ENCODE results near the gene NINJ1. TPM values are rescaled to one million over a fixed set of nuclear protein-coding genes. Genes with fewer than 3 reads are reported as not detected.

The NINJ1 gene
- total and polyA plus RNA-seq, 3 donors from 2014 or later, result 99.3 to 152 (median 148) TPM

DNA sequence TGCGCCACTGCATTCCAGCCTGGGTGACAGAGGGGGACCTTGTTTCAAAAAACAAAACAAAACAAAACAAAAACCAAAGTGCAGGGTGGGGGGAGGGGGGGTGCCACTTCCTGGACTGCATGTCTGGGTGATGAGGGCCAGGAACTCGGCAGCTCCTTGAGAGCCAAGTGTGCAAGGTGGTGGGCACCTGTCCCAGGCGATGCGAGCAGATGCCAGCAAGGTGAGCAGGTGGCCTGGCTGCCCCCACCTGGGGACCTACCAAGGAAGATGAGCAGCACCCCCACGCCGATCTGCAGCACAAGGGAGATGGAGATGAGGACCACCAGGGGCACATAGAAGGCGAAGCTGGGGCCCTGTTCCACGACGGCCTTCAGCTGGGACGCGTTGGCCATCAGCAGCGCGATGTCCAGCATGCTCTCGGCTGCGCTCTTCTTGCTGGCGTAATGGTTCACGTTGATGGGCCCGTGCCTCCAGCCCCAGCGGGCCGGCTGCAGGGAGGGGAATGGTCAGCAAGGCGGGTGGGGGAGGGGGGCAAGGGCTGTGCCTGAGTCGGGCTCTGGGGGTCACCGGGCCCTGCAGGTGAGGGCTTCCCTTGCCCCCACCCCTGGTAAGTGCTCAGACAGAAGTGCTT, 7.8 kb downstream of the NINJ1 start:
- no peak overlapping the region for H3K4me3 ChIP-seq
- DNase-seq, result no peak
- peak overlapping the region; percentile 44 to 67 for H3K27ac ChIP-seq

DNA sequence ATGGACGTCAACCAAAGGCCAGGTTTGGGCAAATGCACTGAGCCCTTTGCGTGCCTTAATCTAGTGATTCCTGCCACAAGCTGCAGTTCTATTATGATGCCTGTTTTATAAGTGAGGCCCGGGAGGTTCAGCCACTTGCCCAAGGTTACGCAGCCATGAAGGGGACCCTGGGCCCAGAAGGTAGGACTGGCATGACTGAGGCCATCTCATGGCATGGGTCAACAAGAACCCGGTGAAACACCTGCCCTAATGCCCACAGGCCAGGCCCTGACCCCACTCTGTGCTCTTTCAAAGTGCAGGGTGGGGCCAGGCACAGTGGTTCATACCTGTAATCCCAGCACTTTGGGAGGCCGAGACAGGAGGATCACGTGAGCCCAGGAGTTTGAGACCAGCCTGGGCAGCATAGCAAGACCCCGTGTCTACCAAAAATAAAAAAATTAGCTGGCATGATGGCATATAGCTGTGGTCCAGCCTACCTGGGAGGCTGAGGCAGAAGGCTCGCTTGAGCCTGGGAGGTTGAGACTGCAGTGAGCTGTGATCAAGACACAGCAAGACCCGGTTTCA, 8.6 kb downstream of the NINJ1 start:
- Histone ChIP-seq H3K4me1 (peaks cover 48% of the 10 kb centered on the region), H3K9me3 (no peaks in the 10 kb centered on the region), H3K27me3 (no peaks in the 10 kb centered on the region), H3K36me3 (ENCODE audit: low read depth, missing control alignments) (no peaks in the 10 kb centered on the region), H3K4me3 (no peak overlapping the region), H3K27ac (no peak overlapping the region)
- WGBS, 2 donors, result 94 to 96% methylated on average over 9 to 10 of the region's 10 CpGs
- DNase-seq, result peak; percentile 10
- intact Hi-C loops (cut with DNase I; ENCODE audit: low total_unique reads), result no loop called here
- TF ChIP-seq, protein P1, sequence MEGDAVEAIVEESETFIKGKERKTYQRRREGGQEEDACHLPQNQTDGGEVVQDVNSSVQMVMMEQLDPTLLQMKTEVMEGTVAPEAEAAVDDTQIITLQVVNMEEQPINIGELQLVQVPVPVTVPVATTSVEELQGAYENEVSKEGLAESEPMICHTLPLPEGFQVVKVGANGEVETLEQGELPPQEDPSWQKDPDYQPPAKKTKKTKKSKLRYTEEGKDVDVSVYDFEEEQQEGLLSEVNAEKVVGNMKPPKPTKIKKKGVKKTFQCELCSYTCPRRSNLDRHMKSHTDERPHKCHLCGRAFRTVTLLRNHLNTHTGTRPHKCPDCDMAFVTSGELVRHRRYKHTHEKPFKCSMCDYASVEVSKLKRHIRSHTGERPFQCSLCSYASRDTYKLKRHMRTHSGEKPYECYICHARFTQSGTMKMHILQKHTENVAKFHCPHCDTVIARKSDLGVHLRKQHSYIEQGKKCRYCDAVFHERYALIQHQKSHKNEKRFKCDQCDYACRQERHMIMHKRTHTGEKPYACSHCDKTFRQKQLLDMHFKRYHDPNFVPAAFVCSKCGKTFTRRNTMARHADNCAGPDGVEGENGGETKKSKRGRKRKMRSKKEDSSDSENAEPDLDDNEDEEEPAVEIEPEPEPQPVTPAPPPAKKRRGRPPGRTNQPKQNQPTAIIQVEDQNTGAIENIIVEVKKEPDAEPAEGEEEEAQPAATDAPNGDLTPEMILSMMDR (IDR thresholded peaks at IDR 0.05), result no peak
- TF ChIP-seq POLR2A (IDR thresholded peaks at IDR 0.05), result no peak

More for the DNA sequence above, 7.8 kb downstream of the NINJ1 start:
- Histone ChIP-seq H3K27me3 (no peaks in the 10 kb centered on the region), H3K36me3 (ENCODE audit: low read depth, missing control alignments) (no peaks in the 10 kb centered on the region), H3K4me1 (peaks cover 50% of the 10 kb centered on the region), H3K9me3 (no peaks in the 10 kb centered on the region)
- TF ChIP-seq POLR2A (IDR thresholded peaks at IDR 0.05), result no peak
- TF ChIP-seq, protein P1 (IDR thresholded peaks at IDR 0.05), result no peak
- 84 to 87% methylated on average over 17 to 23 of the region's 23 CpGs for WGBS, 2 donors
- intact Hi-C loops (cut with DNase I; ENCODE audit: low total_unique reads), result no loop called here

DNA sequence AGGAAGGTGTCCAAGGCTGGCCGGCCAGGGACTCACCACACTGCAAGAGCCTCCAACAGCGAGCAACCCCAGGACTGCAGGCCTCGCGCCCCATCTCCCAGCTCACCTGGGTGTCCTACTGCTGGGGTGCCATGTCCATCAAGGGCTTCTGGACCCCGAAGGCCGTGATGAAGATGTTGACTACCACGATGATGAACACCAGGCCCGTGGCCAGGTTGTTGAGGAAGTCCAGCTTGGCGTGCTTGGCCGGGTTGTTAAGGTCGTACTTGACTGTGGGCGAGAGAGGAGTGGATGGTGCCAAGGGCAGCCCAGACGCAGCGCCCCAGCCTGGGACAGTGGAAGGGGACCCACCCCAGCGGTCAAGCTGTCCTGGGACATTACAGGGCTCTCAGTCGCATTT, 9.3 kb downstream of the NINJ1 start:
- H3K27me3 ChIP-seq, result no peaks in the 10 kb centered on the region
- H3K4me3 ChIP-seq, result no peak overlapping the region
- peak; percentile 12 for DNase-seq
- WGBS, 2 donors, result 91 to 94% methylated on average over 13 to 16 of the region's 16 CpGs
- peaks cover 48% of the 10 kb centered on the region for H3K4me1 ChIP-seq
- no peaks in the 10 kb centered on the region for H3K36me3 ChIP-seq (ENCODE audit: low read depth, missing control alignments)
- H3K9me3 ChIP-seq, result no peaks in the 10 kb centered on the region
- no peak for TF ChIP-seq POLR2A (IDR thresholded peaks at IDR 0.05)
- TF ChIP-seq, protein P1 (IDR thresholded peaks at IDR 0.05), result no peak
- H3K27ac ChIP-seq, result no peak overlapping the region
- intact Hi-C loops (cut with DNase I; ENCODE audit: low total_unique reads), result no loop called here

DNA sequence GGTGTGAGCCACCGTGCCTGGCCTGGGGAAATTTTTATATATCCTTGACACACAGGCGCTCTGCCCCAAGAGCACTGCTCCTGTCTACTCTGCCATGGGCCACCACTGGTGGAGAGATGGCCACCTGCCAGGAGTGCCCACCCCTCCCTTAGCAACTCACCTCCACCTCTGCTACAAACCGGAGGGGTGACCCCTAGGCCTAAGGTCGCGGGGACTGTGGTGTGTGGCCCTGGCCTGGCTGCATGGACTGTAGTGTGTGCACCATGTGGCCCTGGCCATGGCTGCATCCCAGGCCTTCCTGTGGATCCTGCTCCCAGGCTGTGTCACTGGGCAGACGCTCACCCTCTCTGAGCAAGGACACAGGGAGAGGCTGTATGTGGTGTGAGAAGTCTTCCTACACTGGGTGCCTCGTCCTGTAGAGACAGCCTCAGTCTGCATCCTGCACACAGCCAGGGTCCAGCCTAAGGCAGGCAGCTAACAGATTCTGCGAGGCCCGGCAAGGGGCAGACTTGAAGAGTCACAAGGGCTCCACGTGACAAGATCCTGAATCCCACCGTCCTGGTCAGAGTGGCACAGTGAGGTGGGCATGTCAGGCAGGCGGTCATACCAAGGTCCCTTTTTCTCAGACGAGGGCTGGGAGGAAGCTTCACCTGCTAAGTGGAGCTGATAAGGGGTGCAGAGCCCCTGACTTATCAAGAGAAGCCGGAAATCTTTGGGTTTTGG, 10.3 kb downstream of the NINJ1 start:
- Histone ChIP-seq H3K4me3 (no peak overlapping the region), H3K4me1 (peaks cover 42% of the 10 kb centered on the region), H3K27me3 (no peaks in the 10 kb centered on the region), H3K36me3 (ENCODE audit: low read depth, missing control alignments) (no peaks in the 10 kb centered on the region), H3K27ac (no peak overlapping the region), H3K9me3 (no peaks in the 10 kb centered on the region)
- intact Hi-C loops (cut with DNase I; ENCODE audit: low total_unique reads), result no loop called here
- TF ChIP-seq, protein P1 (IDR thresholded peaks at IDR 0.05), result no peak
- no peak for TF ChIP-seq POLR2A (IDR thresholded peaks at IDR 0.05)
- no peak for DNase-seq
- WGBS, 2 donors, result 89 to 93% methylated on average over 3 to 14 of the region's 14 CpGs
